K562 (cell line): ENCODE measurements around the gene CAPN12. TPM values are rescaled to one million over a fixed set of nuclear protein-coding genes. Genes with fewer than 3 reads are reported as not detected.

Source experiments
- ATAC-seq: fragments of 200-7000 bp; cut with Tn5 transposase; 3 replicates; pipeline ENCODE4 v1.9.1; 2020; ENCODE audit warnings: moderate library complexity
- BruUV-seq: library from RNA; stranded (reverse); fragments of 400-500 nt; replicated peaks from 2 replicates; lab custom pipeline; 2021; lab: Mats Ljungman, UMichigan
- CTCF ChIA-PET: fragments of 300-600 bp; formaldehyde crosslinking; extraction: SDS; loops from one replicate; lab custom pipeline; 2021; ENCODE audit warnings: low intra/inter-chr PET ratio; lab: Yijun Ruan, JAX
- POLR2A ChIA-PET: fragments of 300-600, 350-650 bp; sonication (Branson Sonifier 250); formaldehyde crosslinking; extraction: SDS; loops from one replicate; lab custom pipeline; 2021; ENCODE audit warnings: antibody characterized with exemption, inconsistent platforms; lab: Yijun Ruan, JAX
- DNase-seq, 4 experiments: peaks; one replicate each; pipeline versions ENCODE4 v3.0.0 to v3.0.0-alpha.2; 2011 to 2018; ENCODE audit warnings: low spot score in 3 of 4, mixed read lengths in 3 of 4; ENCODE audit errors: extremely low read depth in 1 of 4
- FAIRE-seq: peaks from 2 replicates; lab custom pipeline; 2011; peaks lifted over from hg19 to GRCh38; lab: Jason Lieb, UNC
- H2AFZ ChIP-seq: 2 replicates; pipeline ENCODE4 v1.6.0; 2011; ENCODE audit warnings: low read depth, low read length, control low read depth, inconsistent platforms
- H3K27ac ChIP-seq: fragments of 200-600 bp; 3 replicates; pipeline ENCODE4 v1.8.0; 2011; ENCODE audit warnings: low read depth, mild to moderate bottlenecking, control low read depth, inconsistent platforms, low read length, moderate library complexity, mixed read lengths; ENCODE audit errors: extremely low read depth
- H3K27me3 ChIP-seq, 2 experiments: fragments of 300-600 bp in 1 of 2; 2 replicates in 1 of 2; 3 replicates in 1 of 2; pipeline versions ENCODE4 v1.6.0 to v1.8.0; 2011; ENCODE audit warnings: inconsistent platforms in 2 of 2, low read length in 2 of 2, mild to moderate bottlenecking in 1 of 2, mixed read lengths in 1 of 2, moderate library complexity in 1 of 2; ENCODE audit not compliant: control insufficient read depth in 2 of 2, insufficient read depth in 2 of 2
- H3K36me3 ChIP-seq: fragments of 300-600 bp; 3 replicates; pipeline ENCODE4 v1.8.0; 2011; ENCODE audit warnings: mild to moderate bottlenecking, low read length, inconsistent platforms; ENCODE audit not compliant: control insufficient read depth, insufficient read depth
- H3K4me1 ChIP-seq, 2 experiments: fragments of 200-600 bp in 1 of 2; replicated peaks in 1 of 2; 2 replicates in 1 of 2; 3 replicates in 1 of 2; pipeline versions ENCODE4 v1.5.1 to v1.8.0; 2011; ENCODE audit warnings: inconsistent platforms in 2 of 2, low read length in 2 of 2, mild to moderate bottlenecking in 1 of 2, mixed read lengths in 1 of 2, moderate library complexity in 1 of 2; ENCODE audit not compliant: control insufficient read depth in 2 of 2, insufficient read depth in 2 of 2
- H3K4me2 ChIP-seq: 2 replicates; pipeline ENCODE4 v1.6.1; 2011; ENCODE audit warnings: low read length, control low read depth, inconsistent platforms, mixed read lengths; ENCODE audit not compliant: insufficient read depth
- H3K4me3 ChIP-seq: fragments of 200-600 bp; sonication (generic), shearing (Covaris generic); 2 replicates; pipeline ENCODE4 v1.5.1; 2016; ENCODE audit warnings: control low read depth, inconsistent platforms
- H3K79me2 ChIP-seq: fragments of 200-600 bp; 3 replicates; pipeline ENCODE4 v1.8.0; 2011; ENCODE audit warnings: low read length, inconsistent platforms; ENCODE audit not compliant: control insufficient read depth, insufficient read depth
- H3K9ac ChIP-seq, 2 experiments: 2 replicates each; pipeline versions ENCODE4 v1.6.0 to v1.6.1; 2011; ENCODE audit warnings: low read depth in 2 of 2, low read length in 2 of 2, control low read depth in 1 of 2, inconsistent platforms in 1 of 2, mild to moderate bottlenecking in 1 of 2, mixed read lengths in 1 of 2; ENCODE audit not compliant: insufficient read depth in 1 of 2
- H3K9me1 ChIP-seq: one replicate; pipeline ENCODE4 v1.6.0; 2011; ENCODE audit warnings: inconsistent platforms, mild to moderate bottlenecking, low read length, moderate library complexity; ENCODE audit not compliant: control insufficient read depth, insufficient read depth
- H3K9me3 ChIP-seq: replicated peaks from 2 replicates; pipeline ENCODE4 v1.5.1; 2011; ENCODE audit warnings: low read depth, low read length, inconsistent platforms; ENCODE audit not compliant: control insufficient read depth, insufficient read depth
- H4K20me1 ChIP-seq: replicated peaks from 2 replicates; pipeline ENCODE4 v1.6.1; 2011; ENCODE audit warnings: low read length, inconsistent platforms, mixed read lengths; ENCODE audit not compliant: control insufficient read depth, insufficient read depth
- CBFA2T2 ChIP-seq: fragments of 450-650 bp; conservative IDR thresholded peaks from 2 replicates; pipeline ENCODE4 v1.6.1; 2017; ENCODE audit warnings: mild to moderate bottlenecking
- CBFA2T3 ChIP-seq: fragments of 450-650 bp; IDR thresholded peaks from 2 replicates; pipeline ENCODE4 v1.6.1; 2017
- HDAC1 ChIP-seq, 2 experiments: fragments of 450-650 bp; IDR thresholded peaks; 2 replicates each; pipeline ENCODE4 v1.6.1; 2016 to 2017; ENCODE audit warnings: inconsistent platforms in 1 of 2, mild to moderate bottlenecking in 1 of 2, moderate library complexity in 1 of 2
- JUND ChIP-seq, 2 experiments: IDR thresholded peaks; 2 replicates in 1 of 2; 3 replicates in 1 of 2; pipeline ENCODE4 v1.6.1; 2011; ENCODE audit warnings: borderline replicate concordance in 2 of 2, low read depth in 2 of 2, low read length in 2 of 2, improper control_type of control experiment in 1 of 2, missing biosample characterization in 1 of 2, missing genetic modification characterization in 1 of 2, missing genetic modification reagents in 1 of 2
- POLR2G ChIP-seq: fragments of 200-400 bp; formaldehyde crosslinking; IDR thresholded peaks from 2 replicates; pipeline ENCODE4 v1.6.1; 2017; ENCODE audit warnings: low read depth, mild to moderate bottlenecking, antibody characterized with exemption, low read length, moderate library complexity
- ZBTB7A ChIP-seq: IDR thresholded peaks from 2 replicates; pipeline ENCODE4 v1.6.1; 2011; ENCODE audit warnings: low read depth, mild to moderate bottlenecking, low read length, moderate library complexity, borderline replicate concordance; ENCODE audit not compliant: control insufficient read depth
- WGBS: fragments of 100-300 bp; shearing (Covaris generic); methylation state at CpG from one replicate; pipeline ENCODE4 v1.1.6; 2016; ENCODE audit warnings: low coverage, mixed read lengths; ENCODE audit not compliant: insufficient coverage; ENCODE audit errors: missing lambda C conversion rate; 5-methylcytosine and 5-hydroxymethylcytosine counted together
- in situ Hi-C: fragments of 300-500 bp; cut with MboI; formaldehyde crosslinking; loops from 4 replicates; pipeline ENCODE4 v1.15.0; 2018; ENCODE audit warnings: inconsistent platforms, mixed read lengths
- intact Hi-C: fragments of 100-400 bp; cut with micrococcal nuclease; formaldehyde crosslinking; loops from 2 replicates; pipeline ENCODE4 v1.14.2; 2022
- polyA plus RNA-seq, 8 experiments: library from polyadenylated mRNA; depleted of rRNA in 4 of 8; stranded (reverse) in 5 of 8; unstranded in 3 of 8; fragments of >200 nt; fragmentation: Nextera tagmentation in 2 of 8; fragmentation: Illumina TruSeq in 1 of 8; extraction: Ambion mirVana in 2 of 8; extraction: Trizol in 1 of 8; gene quantifications; 2 replicates each; pipeline versions ENCODE4 v1.2.1 to v1.2.3, GENCODE V29; 2011 to 2014; ENCODE audit warnings: inconsistent platforms in 1 of 8, missing spikeins in 1 of 8
- total RNA-seq, 7 experiments: library from RNA; depleted of rRNA in 6 of 7; stranded (reverse); fragments of >200 nt in 6 of 7; fragmentation: Illumina TruSeq in 2 of 7; extraction: Trizol in 2 of 7; gene quantifications; 2 replicates each; pipeline versions ENCODE4 v1.2.1 to v1.2.3, GENCODE V29; 2011 to 2021; ENCODE audit warnings: low replicate concordance in 1 of 7
- TF ChIP-seq, protein P1 (sequence below): fragments of 250-450 bp; sonication (Bioruptor Pico); IDR thresholded peaks from 2 replicates; pipeline ENCODE4 v1.5.0; 2022; ENCODE audit warnings: mild to moderate bottlenecking
- TF ChIP-seq, protein P2 (sequence below): sonication (generic); formaldehyde crosslinking; IDR thresholded peaks from 2 replicates; pipeline ENCODE4 v1.8.1; 2023; ENCODE audit warnings: mild to moderate bottlenecking, missing genetic modification reagents

The CAPN12 gene
- total and polyA plus RNA-seq, 9 of the 15 experiments (the other 6 are each of a cell fraction or from before 2014, with no cell fraction given), result 0.83 to 7.0 (median 1.6) TPM

DNA sequence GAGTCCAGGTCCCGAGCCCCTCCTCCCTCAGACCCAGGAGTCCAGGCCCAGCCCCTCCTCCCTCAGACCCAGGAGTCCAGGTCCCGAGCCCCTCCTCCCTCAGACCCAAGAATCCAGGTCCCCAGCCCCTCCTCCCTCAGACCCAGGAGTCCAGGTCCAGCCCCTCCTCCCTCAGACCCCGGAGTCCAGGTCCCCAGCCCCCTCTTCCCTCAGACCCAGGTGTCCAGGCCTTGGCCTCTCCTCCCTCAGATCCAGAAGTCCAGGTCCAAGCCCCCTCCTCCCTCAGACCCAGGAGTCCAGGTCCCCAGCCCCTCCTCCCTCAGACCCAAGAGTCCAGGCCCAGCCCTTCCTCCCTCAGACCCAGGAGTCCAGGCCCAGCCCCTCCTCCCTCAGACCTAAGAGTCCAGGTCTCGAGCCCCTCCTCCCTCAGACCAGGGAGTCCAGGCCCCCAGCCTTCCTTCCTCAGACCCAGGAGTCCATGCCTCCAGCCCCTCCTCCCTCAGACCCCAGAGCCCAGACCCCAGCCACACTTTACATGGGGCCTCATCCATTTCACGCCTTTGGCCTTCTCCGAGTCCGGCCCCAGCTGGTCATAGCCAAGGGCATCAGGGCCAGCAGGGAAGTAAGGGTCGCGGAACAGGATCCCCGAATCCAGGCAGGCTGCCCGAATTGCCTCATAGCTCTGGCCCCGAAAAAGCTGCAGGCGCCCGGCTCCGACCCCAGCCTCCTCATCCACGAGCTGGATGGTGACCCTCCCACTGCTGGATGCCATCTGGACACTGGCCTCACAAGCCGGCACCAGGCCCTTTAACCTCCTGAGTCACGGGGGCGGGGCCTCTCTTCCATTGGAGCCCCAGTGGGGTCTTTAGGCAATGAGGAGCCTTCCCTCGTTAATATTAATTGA lies 628 bp downstream of the CAPN12 start:
- H3K4me2 ChIP-seq, result no peak overlapping the region; the same call in 1 of the 2 replicates
- no peaks in the 10 kb centered on the region for H3K9me3 ChIP-seq
- H3K4me3 ChIP-seq, result no peak overlapping the region
- peak overlapping the region in 1 of 2 experiments; percentile 68; a peak in 2 of 4 replicates for H3K9ac ChIP-seq
- FAIRE-seq (no peak), ATAC-seq (peak; percentile 19; the same call in 2 of the 3 replicates), DNase-seq (peak in 2 of 4 experiments; percentile 24 to 31)
- intact Hi-C loops (no loop called here), in situ Hi-C loops (no loop called here)
- BruUV-seq, result no TSS peak
- no peak overlapping the region for H3K27ac ChIP-seq
- no peaks in the 10 kb centered on the region for H3K79me2 ChIP-seq
- TF ChIP-seq, protein P1, sequence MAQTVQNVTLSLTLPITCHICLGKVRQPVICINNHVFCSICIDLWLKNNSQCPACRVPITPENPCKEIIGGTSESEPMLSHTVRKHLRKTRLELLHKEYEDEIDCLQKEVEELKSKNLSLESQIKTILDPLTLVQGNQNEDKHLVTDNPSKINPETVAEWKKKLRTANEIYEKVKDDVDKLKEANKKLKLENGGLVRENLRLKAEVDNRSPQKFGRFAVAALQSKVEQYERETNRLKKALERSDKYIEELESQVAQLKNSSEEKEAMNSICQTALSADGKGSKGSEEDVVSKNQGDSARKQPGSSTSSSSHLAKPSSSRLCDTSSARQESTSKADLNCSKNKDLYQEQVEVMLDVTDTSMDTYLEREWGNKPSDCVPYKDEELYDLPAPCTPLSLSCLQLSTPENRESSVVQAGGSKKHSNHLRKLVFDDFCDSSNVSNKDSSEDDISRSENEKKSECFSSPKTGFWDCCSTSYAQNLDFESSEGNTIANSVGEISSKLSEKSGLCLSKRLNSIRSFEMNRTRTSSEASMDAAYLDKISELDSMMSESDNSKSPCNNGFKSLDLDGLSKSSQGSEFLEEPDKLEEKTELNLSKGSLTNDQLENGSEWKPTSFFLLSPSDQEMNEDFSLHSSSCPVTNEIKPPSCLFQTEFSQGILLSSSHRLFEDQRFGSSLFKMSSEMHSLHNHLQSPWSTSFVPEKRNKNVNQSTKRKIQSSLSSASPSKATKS (CRISPR knock-in tag), result no peak
- TF ChIP-seq ZBTB7A (peak; percentile 11; the same call in 1 of the 2 replicates), CBFA2T2 (0 out of 2 replicates have a peak, but pooled peaks have one; percentile 16), CBFA2T3 (peak; percentile 14; the same call in 1 of the 2 replicates), POLR2G (peak; percentile 65), HDAC1 (IDR thresholded peaks at IDR 0.05) (no peak), JUND (IDR thresholded peaks at IDR 0.05; ENCODE audit: borderline replicate concordance, low read depth, low read length) (no peak), JUND (tag; IDR thresholded peaks at IDR 0.05; ENCODE audit: borderline replicate concordance, low read depth, low read length) (no peak)
- TF ChIP-seq, protein P2, sequence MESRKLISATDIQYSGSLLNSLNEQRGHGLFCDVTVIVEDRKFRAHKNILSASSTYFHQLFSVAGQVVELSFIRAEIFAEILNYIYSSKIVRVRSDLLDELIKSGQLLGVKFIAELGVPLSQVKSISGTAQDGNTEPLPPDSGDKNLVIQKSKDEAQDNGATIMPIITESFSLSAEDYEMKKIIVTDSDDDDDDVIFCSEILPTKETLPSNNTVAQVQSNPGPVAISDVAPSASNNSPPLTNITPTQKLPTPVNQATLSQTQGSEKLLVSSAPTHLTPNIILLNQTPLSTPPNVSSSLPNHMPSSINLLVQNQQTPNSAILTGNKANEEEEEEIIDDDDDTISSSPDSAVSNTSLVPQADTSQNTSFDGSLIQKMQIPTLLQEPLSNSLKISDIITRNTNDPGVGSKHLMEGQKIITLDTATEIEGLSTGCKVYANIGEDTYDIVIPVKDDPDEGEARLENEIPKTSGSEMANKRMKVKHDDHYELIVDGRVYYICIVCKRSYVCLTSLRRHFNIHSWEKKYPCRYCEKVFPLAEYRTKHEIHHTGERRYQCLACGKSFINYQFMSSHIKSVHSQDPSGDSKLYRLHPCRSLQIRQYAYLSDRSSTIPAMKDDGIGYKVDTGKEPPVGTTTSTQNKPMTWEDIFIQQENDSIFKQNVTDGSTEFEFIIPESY (CRISPR knock-in tag), result peak; percentile 57; the same call in 1 of the 2 replicates
- no peaks in the 10 kb centered on the region for H4K20me1 ChIP-seq
- CTCF ChIA-PET, result no interaction called here
- 58% methylated on average over 16 of the region's 20 CpGs for WGBS
- H3K36me3 ChIP-seq, result no peaks in the 10 kb centered on the region
- POLR2A ChIA-PET, result interaction anchor here (0.5 to 1.0 kb wide), 2 partner anchors 51 to 873 kb away, joined by 3 to 4 read pairs; no protein-coding TSS in a partner anchor
- no peaks in the 10 kb centered on the region for H3K9me1 ChIP-seq
- peak overlapping the region; percentile 45; the same call in 1 of the 2 replicates for H2AFZ ChIP-seq
- H3K4me1 ChIP-seq, result peaks cover 13 to 27% of the 10 kb centered on the region in 2 experiments; a peak in 4 of 5 replicates
- no peaks in the 10 kb centered on the region for H3K27me3 ChIP-seq
